ENCODE data around the gene RUFY2.

The RUFY2 gene

DNA sequence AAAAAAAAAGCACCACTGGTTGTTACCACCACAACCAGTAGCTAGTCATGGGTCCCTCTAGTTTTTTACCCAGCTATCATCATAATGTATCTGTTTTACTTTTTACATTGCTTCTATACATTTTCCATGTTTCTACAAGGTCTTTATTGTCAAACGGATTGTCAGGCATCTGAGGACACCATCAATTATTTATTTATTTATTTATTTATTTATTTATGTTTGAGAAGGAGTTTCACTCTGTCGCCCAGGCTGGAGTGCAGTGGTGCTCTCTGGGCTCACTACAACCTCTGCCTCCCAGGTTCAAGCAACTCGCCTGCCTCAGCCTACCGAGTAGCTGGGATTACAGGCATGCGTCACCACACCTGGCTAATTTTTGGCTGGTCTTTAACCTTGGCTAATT is 104.2 kb downstream of the RUFY2 start:
- Histone ChIP-seq H3K27ac (no peak overlapping the region), H3K4me3 (ENCODE audit: low read depth in 1 of 2, low read length in 1 of 2) (no peak overlapping the region), H3K36me3 (no peaks in the 10 kb centered on the region), H3K9me3 (no peaks in the 10 kb centered on the region), H3K4me1 (ENCODE audit: control insufficient read depth in 1 of 2, insufficient read depth in 1 of 2, low read depth in 1 of 2, low read length in 1 of 2) (peaks cover 28 to 33% of the 10 kb centered on the region in 2 experiments), H3K27me3 (no peaks in the 10 kb centered on the region)
- TF ChIP-seq, protein P1, sequence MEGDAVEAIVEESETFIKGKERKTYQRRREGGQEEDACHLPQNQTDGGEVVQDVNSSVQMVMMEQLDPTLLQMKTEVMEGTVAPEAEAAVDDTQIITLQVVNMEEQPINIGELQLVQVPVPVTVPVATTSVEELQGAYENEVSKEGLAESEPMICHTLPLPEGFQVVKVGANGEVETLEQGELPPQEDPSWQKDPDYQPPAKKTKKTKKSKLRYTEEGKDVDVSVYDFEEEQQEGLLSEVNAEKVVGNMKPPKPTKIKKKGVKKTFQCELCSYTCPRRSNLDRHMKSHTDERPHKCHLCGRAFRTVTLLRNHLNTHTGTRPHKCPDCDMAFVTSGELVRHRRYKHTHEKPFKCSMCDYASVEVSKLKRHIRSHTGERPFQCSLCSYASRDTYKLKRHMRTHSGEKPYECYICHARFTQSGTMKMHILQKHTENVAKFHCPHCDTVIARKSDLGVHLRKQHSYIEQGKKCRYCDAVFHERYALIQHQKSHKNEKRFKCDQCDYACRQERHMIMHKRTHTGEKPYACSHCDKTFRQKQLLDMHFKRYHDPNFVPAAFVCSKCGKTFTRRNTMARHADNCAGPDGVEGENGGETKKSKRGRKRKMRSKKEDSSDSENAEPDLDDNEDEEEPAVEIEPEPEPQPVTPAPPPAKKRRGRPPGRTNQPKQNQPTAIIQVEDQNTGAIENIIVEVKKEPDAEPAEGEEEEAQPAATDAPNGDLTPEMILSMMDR (IDR thresholded peaks at IDR 0.05): no peak

DNA sequence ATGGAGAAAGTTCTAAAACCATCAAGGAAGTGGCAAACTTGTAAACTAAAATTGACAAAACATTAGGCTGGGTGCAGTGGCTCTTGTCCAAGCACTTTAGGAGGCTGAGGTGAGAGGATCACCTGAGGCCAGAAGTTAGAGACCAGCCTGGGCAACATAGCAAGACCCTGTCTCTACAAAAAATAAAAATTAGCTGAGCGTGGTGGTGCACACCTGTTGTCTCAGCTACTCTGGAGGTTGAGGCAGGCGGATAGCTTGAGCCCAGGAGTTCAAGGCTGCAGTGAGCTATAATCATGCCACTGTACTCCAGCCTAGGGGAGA is 104.6 kb downstream of the RUFY2 start:
- TF ChIP-seq, protein P1 (IDR thresholded peaks at IDR 0.05): no peak
- H3K27me3 ChIP-seq: no peaks in the 10 kb centered on the region

DNA sequence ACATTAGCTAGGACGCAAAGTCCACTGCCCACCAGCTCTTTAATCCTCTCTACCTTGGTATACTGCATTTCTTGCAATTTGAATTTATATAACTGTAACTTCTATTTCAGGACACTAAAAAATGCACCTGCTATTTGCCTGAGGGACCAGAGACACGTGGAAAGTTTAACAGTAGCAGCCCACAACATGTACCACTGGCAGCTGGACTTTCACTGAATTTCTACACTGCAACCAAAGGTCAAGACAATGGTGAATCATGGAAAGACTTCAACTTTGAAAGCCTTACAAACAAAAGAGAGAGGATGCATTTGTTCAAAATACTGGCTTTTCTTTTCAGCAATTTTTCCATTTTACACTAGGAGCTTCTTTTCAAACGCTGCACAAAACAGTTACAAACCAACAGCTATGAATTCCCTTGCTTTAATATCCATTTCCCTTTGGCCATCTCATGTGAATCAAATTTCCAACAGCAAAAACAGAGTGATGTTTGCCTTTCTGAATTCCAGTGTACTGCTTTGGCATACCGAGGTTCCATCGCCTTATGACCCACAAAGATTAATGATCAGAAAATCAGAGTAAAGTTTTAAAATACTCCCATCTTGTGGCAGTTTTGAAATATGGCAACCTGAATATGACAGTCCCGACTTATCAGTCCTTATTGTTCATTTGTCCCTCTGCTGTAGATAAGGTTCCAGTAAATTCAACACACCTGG is 105.1 kb downstream of the RUFY2 start:
- Histone ChIP-seq H3K27me3 (no peaks in the 10 kb centered on the region), H3K4me1 (ENCODE audit: control insufficient read depth in 1 of 2, insufficient read depth in 1 of 2, low read depth in 1 of 2, low read length in 1 of 2) (peaks cover 28 to 33% of the 10 kb centered on the region in 2 experiments), H3K36me3 (no peaks in the 10 kb centered on the region), H3K27ac (peak overlapping the region; percentile 93), H3K9me3 (no peaks in the 10 kb centered on the region), H3K4me3 (ENCODE audit: low read depth in 1 of 2, low read length in 1 of 2) (peak overlapping the region in 1 of 2 experiments; percentile 43)
- TF ChIP-seq, protein P1 (IDR thresholded peaks at IDR 0.05): peak; percentile 70

More for the DNA sequence above, 104.6 kb downstream of the RUFY2 start:
- Histone ChIP-seq H3K36me3 (no peaks in the 10 kb centered on the region), H3K27ac (peak overlapping the region; percentile 93), H3K4me3 (ENCODE audit: low read depth in 1 of 2, low read length in 1 of 2) (no peak overlapping the region), H3K9me3 (no peaks in the 10 kb centered on the region), H3K4me1 (ENCODE audit: control insufficient read depth in 1 of 2, insufficient read depth in 1 of 2, low read depth in 1 of 2, low read length in 1 of 2) (peaks cover 28 to 33% of the 10 kb centered on the region in 2 experiments)

DNA sequence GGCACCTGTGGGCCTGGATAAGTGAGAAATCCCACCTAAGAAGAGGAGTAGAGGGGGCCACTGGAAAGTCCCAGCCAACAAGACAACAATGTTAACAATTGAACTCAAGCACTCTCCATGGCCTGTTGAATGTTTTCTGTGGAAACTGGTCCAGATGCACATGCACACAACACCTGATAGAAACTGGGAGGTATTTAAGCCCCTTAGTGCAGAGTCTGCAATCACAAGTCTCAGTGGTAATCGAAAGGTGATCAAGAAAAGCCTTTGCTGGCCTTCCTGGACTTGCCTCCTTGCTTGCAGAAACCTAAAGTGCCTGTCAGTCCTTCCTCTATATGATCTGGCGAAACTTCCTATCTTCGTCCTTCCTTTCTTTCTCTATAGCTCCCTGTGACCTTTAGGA is 105.8 kb downstream of the RUFY2 start:
- TF ChIP-seq, protein P1 (IDR thresholded peaks at IDR 0.05): no peak
- H3K27me3 ChIP-seq: no peaks in the 10 kb centered on the region
- peak overlapping the region in 1 of 2 experiments; percentile 43 for H3K4me3 ChIP-seq (ENCODE audit: low read depth in 1 of 2, low read length in 1 of 2)
- H3K4me1 ChIP-seq (ENCODE audit: control insufficient read depth in 1 of 2, insufficient read depth in 1 of 2, low read depth in 1 of 2, low read length in 1 of 2): peaks cover 28 to 33% of the 10 kb centered on the region in 2 experiments
- H3K27ac ChIP-seq: peak overlapping the region; percentile 93
- no peaks in the 10 kb centered on the region for H3K9me3 ChIP-seq
- H3K36me3 ChIP-seq: no peaks in the 10 kb centered on the region

DNA sequence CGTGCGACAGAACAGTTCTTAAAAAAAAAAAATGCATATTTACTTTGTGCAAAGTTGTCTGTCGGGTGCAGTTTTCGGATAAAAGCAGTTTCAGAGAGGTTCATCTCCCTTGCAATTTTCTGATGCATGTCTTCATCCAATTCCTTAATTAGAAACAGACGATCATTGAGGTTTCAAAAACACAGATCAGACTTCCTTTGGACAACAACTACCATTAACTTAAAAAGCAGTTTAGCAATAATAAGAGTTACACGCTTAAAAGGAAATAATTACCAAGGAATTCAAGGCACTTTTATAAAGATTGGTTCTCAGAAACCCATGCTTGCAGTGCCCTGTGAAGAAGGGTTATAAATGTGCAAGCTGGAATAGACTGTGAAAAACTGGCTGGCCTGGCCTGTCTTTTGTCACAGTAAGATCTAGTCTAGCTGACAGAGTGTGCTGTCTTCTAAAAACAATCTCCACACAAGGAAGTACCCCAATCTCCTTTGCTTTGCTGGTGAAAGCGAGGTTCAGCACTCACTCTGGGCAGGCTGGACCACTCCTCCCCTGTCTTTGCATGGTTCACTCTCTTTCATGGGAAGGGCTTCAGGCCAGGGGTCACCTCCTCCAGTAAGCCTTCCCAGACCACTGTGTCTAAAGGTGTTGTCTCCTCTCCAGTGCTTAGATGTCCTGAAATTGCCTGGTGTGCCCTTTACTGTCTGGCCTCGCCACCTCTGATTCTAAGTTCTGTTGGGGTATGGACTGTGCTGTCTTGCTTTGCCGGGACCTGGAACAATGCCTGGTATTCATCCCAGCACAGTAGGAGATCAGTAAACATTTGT is 110.0 kb downstream of the RUFY2 start:
- no peaks in the 10 kb centered on the region for H3K9me3 ChIP-seq
- no peak overlapping the region for H3K27ac ChIP-seq
- H3K4me3 ChIP-seq (ENCODE audit: low read depth in 1 of 2, low read length in 1 of 2): no peak overlapping the region
- peaks cover 24 to 28% of the 10 kb centered on the region in 2 experiments for H3K4me1 ChIP-seq (ENCODE audit: control insufficient read depth in 1 of 2, insufficient read depth in 1 of 2, low read depth in 1 of 2, low read length in 1 of 2)
- no peaks in the 10 kb centered on the region for H3K36me3 ChIP-seq
- no peaks in the 10 kb centered on the region for H3K27me3 ChIP-seq
- TF ChIP-seq, protein P1 (IDR thresholded peaks at IDR 0.05): no peak
